IPS-18a (cell line): ENCODE data around the gene PROSER3.
A peak's percentile ranks its signal among the peaks of the same experiment; 100 is the strongest.
"Not testable (repeated sequence)": the region's sequence is repeated elsewhere in the genome, so short reads cannot be mapped to it uniquely, and the experiment has no call there.

ENCODE experiments used
- H3K27ac ChIP-seq: one replicate; pipeline ENCODE4 v1.5.1; 2013; ENCODE audit warnings: low read length
- H3K27me3 ChIP-seq: one replicate; pipeline ENCODE4 v1.6.1; 2013; ENCODE audit warnings: mild to moderate bottlenecking, low read length; ENCODE audit not compliant: control insufficient read depth, insufficient read depth
- H3K36me3 ChIP-seq: one replicate; pipeline ENCODE4 v1.6.1; 2013; ENCODE audit warnings: low read depth, low read length; ENCODE audit not compliant: control insufficient read depth
- H3K4me1 ChIP-seq: one replicate; pipeline ENCODE4 v1.6.1; 2013; ENCODE audit warnings: low read depth, low read length; ENCODE audit not compliant: control insufficient read depth
- H3K4me3 ChIP-seq: one replicate; pipeline ENCODE4 v1.5.1; 2013; ENCODE audit warnings: low read length
- H3K9ac ChIP-seq: one replicate; pipeline ENCODE4 v1.6.1; 2013; ENCODE audit warnings: mild to moderate bottlenecking, low read length, moderate library complexity
- H3K9me3 ChIP-seq: one replicate; pipeline ENCODE4 v1.6.1; 2013; ENCODE audit warnings: low read depth, low read length; ENCODE audit not compliant: control insufficient read depth

PROSER3 gene

GRCh38 chr19:35793381-35794165 lies 35.6 kb downstream of the PROSER3 start:
- Histone ChIP-seq H3K4me3 (no peak overlapping the region), H3K27ac (no peak overlapping the region), H3K9me3 (no peaks in the 10 kb centered on the region), H3K27me3 (peaks cover 32% of the 10 kb centered on the region), H3K36me3 (no peaks in the 10 kb centered on the region), H3K9ac (no peak overlapping the region), H3K4me1 (no peaks in the 10 kb centered on the region)

- not testable (repeated sequence) for H3K4me1 ChIP-seq, H3K36me3 ChIP-seq, H3K9me3 ChIP-seq, H3K27ac ChIP-seq, H3K9ac ChIP-seq, H3K4me3 ChIP-seq
- H3K27me3 ChIP-seq = peaks cover 32% of the 10 kb centered on the region
These were observed 37.6 kb downstream of the PROSER3 start for GRCh38 chr19:35795564-35795963.

- no peaks in the 10 kb centered on the region for H3K4me1 ChIP-seq
- H3K36me3 ChIP-seq = no peaks in the 10 kb centered on the region
- H3K27ac ChIP-seq = no peak overlapping the region
- peaks cover 32% of the 10 kb centered on the region for H3K27me3 ChIP-seq
- H3K9ac ChIP-seq = no peak overlapping the region
- peak overlapping the region; percentile 49 for H3K4me3 ChIP-seq
- H3K9me3 ChIP-seq = no peaks in the 10 kb centered on the region
These were observed 38.9 kb downstream of the PROSER3 start for GRCh38 chr19:35796645-35797542.

GRCh38 chr19:35797663-35798062 lies 39.7 kb downstream of the PROSER3 start:
- H3K4me1 ChIP-seq = no peaks in the 10 kb centered on the region
- no peak overlapping the region for H3K9ac ChIP-seq
- no peaks in the 10 kb centered on the region for H3K9me3 ChIP-seq
- H3K4me3 ChIP-seq = peak overlapping the region; percentile 49
- H3K27ac ChIP-seq = no peak overlapping the region
- peaks cover 32% of the 10 kb centered on the region for H3K27me3 ChIP-seq
- H3K36me3 ChIP-seq = no peaks in the 10 kb centered on the region

- H3K36me3 ChIP-seq = no peaks in the 10 kb centered on the region
- no peaks in the 10 kb centered on the region for H3K9me3 ChIP-seq
- no peak overlapping the region for H3K27ac ChIP-seq
- H3K4me3 ChIP-seq = no peak overlapping the region
- H3K27me3 ChIP-seq = peaks cover 14% of the 10 kb centered on the region
- no peaks in the 10 kb centered on the region for H3K4me1 ChIP-seq
- no peak overlapping the region for H3K9ac ChIP-seq
These were observed 43.9 kb downstream of the PROSER3 start for GRCh38 chr19:35801828-35802227.

- Histone ChIP-seq H3K4me3 (no peak overlapping the region), H3K36me3 (no peaks in the 10 kb centered on the region), H3K9ac (no peak overlapping the region), H3K9me3 (no peaks in the 10 kb centered on the region), H3K27me3 (no peaks in the 10 kb centered on the region), H3K27ac (no peak overlapping the region), H3K4me1 (no peaks in the 10 kb centered on the region)
These were observed 47.6 kb downstream of the PROSER3 start for GRCh38 chr19:35805526-35806102.

GRCh38 chr19:35806597-35806996 lies 48.6 kb downstream of the PROSER3 start:
- H3K27ac ChIP-seq = no peak overlapping the region
- H3K9ac ChIP-seq = no peak overlapping the region
- H3K4me3 ChIP-seq = no peak overlapping the region
- H3K9me3 ChIP-seq = no peaks in the 10 kb centered on the region
- no peaks in the 10 kb centered on the region for H3K27me3 ChIP-seq
- no peaks in the 10 kb centered on the region for H3K36me3 ChIP-seq
- H3K4me1 ChIP-seq = no peaks in the 10 kb centered on the region

GRCh38 chr19:35807633-35808032 lies 49.7 kb downstream of the PROSER3 start:
- no peaks in the 10 kb centered on the region for H3K4me1 ChIP-seq
- H3K4me3 ChIP-seq = no peak overlapping the region
- H3K27me3 ChIP-seq = no peaks in the 10 kb centered on the region
- H3K9me3 ChIP-seq = no peaks in the 10 kb centered on the region
- no peaks in the 10 kb centered on the region for H3K36me3 ChIP-seq
- H3K27ac ChIP-seq = no peak overlapping the region
- H3K9ac ChIP-seq = no peak overlapping the region

- no peaks in the 10 kb centered on the region for H3K9me3 ChIP-seq
- no peaks in the 10 kb centered on the region for H3K4me1 ChIP-seq
- H3K27ac ChIP-seq = no peak overlapping the region
- no peaks in the 10 kb centered on the region for H3K36me3 ChIP-seq
- H3K4me3 ChIP-seq = no peak overlapping the region
- H3K9ac ChIP-seq = no peak overlapping the region
- no peaks in the 10 kb centered on the region for H3K27me3 ChIP-seq
These were observed 53.6 kb downstream of the PROSER3 start for GRCh38 chr19:35811317-35812219.

- H3K27me3 ChIP-seq = no peaks in the 10 kb centered on the region
- no peak within 1 kb of the TSS for H3K27ac ChIP-seq
- no peaks in the 10 kb centered on the region for H3K9me3 ChIP-seq
- H3K9ac ChIP-seq = no peak within 1 kb of the TSS
- H3K4me3 ChIP-seq = no peak within 1 kb of the TSS
- no peaks in the 10 kb centered on the region for H3K36me3 ChIP-seq
- H3K4me1 ChIP-seq = no peaks in the 10 kb centered on the region
These were observed 54.5 kb downstream of the PROSER3 start, which contains the start of gene PRODH2 for GRCh38 chr19:35812220-35813042. Gene PRODH2 (minus strand): TSS chr19:35812845. CDS start chr19:35812805, 40 bp downstream.
